Measurements from ENCODE around the gene NTN3.
"Not testable (repeated sequence)": the region's sequence is repeated elsewhere in the genome, so short reads cannot be mapped to it uniquely, and the experiment has no call there.

Gene NTN3

GRCh38 chr16:2471016-2471652 is at the start of gene NTN3:
Gene NTN3 (plus strand): TSS chr16:2471297. CDS start chr16:2471702, 405 bp downstream.
- no peak for FAIRE-seq

GRCh38 chr16:2422123-2422867 is 48.8 kb upstream of the NTN3 start:
- FAIRE-seq, result no peak

More at GRCh38 chr16:2471016-2471652, at the start of gene NTN3:
- DNase-seq (ENCODE audit: insufficient read length, low spot score), result no peak

GRCh38 chr16:2424061-2425007 is 46.8 kb upstream of the NTN3 start:
- no peak for FAIRE-seq
- no peak for DNase-seq (ENCODE audit: insufficient read length, low spot score)

More at GRCh38 chr16:2422123-2422867, 48.8 kb upstream of the NTN3 start:
- DNase-seq (ENCODE audit: insufficient read length, low spot score), result no peak

- DNase-seq (ENCODE audit: insufficient read length, low spot score) (no peak), FAIRE-seq (no peak)
These were observed 46.0 kb upstream of the NTN3 start for GRCh38 chr16:2425008-2425518.

- DNase-seq (ENCODE audit: insufficient read length, low spot score) (no peak), FAIRE-seq (no peak)
These were observed 45.2 kb upstream of the NTN3 start for GRCh38 chr16:2425825-2426430.

GRCh38 chr16:2426941-2427361 is 44.1 kb upstream of the NTN3 start:
- FAIRE-seq, result no peak
- no peak for DNase-seq (ENCODE audit: insufficient read length, low spot score)

- DNase-seq (ENCODE audit: insufficient read length, low spot score), result no peak
- FAIRE-seq, result no peak
These were observed 43.6 kb upstream of the NTN3 start for GRCh38 chr16:2427526-2427925.

GRCh38 chr16:2428051-2428783 is 42.9 kb upstream of the NTN3 start:
- peak; percentile 23 for FAIRE-seq
- peak; percentile 46 for DNase-seq (ENCODE audit: insufficient read length, low spot score)

GRCh38 chr16:2428784-2429033 is 42.4 kb upstream of the NTN3 start:
- DNase-seq (ENCODE audit: insufficient read length, low spot score), result no peak
- FAIRE-seq, result no peak

- DNase-seq (ENCODE audit: insufficient read length, low spot score) (peak; percentile 96), FAIRE-seq (peak; percentile 83)
These were observed 41.9 kb upstream of the NTN3 start, which contains the start of gene CCNF for GRCh38 chr16:2429034-2429770. Gene CCNF (plus strand): TSS chr16:2429447. CDS start chr16:2429482, 35 bp downstream.

- FAIRE-seq (peak; percentile 67), DNase-seq (ENCODE audit: insufficient read length, low spot score) (no peak)
These were observed 41.1 kb upstream of the NTN3 start for GRCh38 chr16:2429771-2430663.

GRCh38 chr16:2432286-2432685 is 38.8 kb upstream of the NTN3 start:
- FAIRE-seq (no peak), DNase-seq (ENCODE audit: insufficient read length, low spot score) (no peak)

GRCh38 chr16:2432801-2433505 is 38.1 kb upstream of the NTN3 start:
- FAIRE-seq (no peak), DNase-seq (ENCODE audit: insufficient read length, low spot score) (no peak)

GRCh38 chr16:2435236-2435635 is 35.9 kb upstream of the NTN3 start:
- FAIRE-seq; DNase-seq (ENCODE audit: insufficient read length, low spot score): not testable (repeated sequence)

GRCh38 chr16:2436110-2436509 is 35.0 kb upstream of the NTN3 start:
- no peak for FAIRE-seq
- DNase-seq (ENCODE audit: insufficient read length, low spot score), result no peak

- no peak for FAIRE-seq
- no peak for DNase-seq (ENCODE audit: insufficient read length, low spot score)
These were observed 33.9 kb upstream of the NTN3 start for GRCh38 chr16:2437032-2437790.

GRCh38 chr16:2438121-2438520 is 33.0 kb upstream of the NTN3 start:
- FAIRE-seq (no peak), DNase-seq (ENCODE audit: insufficient read length, low spot score) (no peak)

Data from GM19239 (cell line).